Transverse colon (tissue), 4 donors: ENCODE data around the gene MDFI. TPM values are rescaled to one million over a fixed set of nuclear protein-coding genes. Genes with fewer than 3 reads are reported as not detected.

Experiments used
- DNase-seq: peaks from one replicate; pipeline ENCODE4 v3.0.0-alpha.2; 2019
- H3K27ac ChIP-seq, 4 donors: fragments of 200-600 bp; sonication (generic); 2 replicates each; pipeline ENCODE4 v1.5.1; 2016 to 2018; ENCODE audit warnings: inconsistent platforms in 4 of 4
- H3K27me3 ChIP-seq: fragments of 200-600 bp; sonication (generic); 2 replicates; pipeline ENCODE4 v1.5.1; 2017; ENCODE audit warnings: inconsistent platforms
- H3K36me3 ChIP-seq, 4 donors: fragments of 200-600 bp; sonication (generic); 2 replicates each; pipeline ENCODE4 v1.5.1; 2017 to 2019; ENCODE audit warnings: inconsistent platforms in 4 of 4
- H3K4me1 ChIP-seq, 4 donors: fragments of 200-600 bp; sonication (generic); 2 replicates each; pipeline ENCODE4 v1.5.1; 2017 to 2020; ENCODE audit warnings: inconsistent platforms in 4 of 4
- H3K4me3 ChIP-seq, 4 donors: fragments of 200-600 bp; sonication (generic); 1 replicate in 1 of 4; 2 replicates in 3 of 4; pipeline versions ENCODE4 v1.5.1 to v1.6.1; 2017 to 2019; ENCODE audit warnings: inconsistent platforms in 4 of 4
- H3K9me3 ChIP-seq, 2 donors: fragments of 200-600 bp; sonication (generic); 2 replicates each; pipeline ENCODE4 v1.5.1; 2017 to 2019; ENCODE audit warnings: inconsistent platforms in 2 of 2
- CTCF ChIP-seq, 5 experiments: fragments of 200-600 bp in 3 of 5; fragments of 450-650 bp in 2 of 5; sonication (generic) in 3 of 5; IDR thresholded peaks; 1 replicate in 2 of 5; 2 replicates in 3 of 5; pipeline ENCODE4 v1.5.1; 2016 to 2017; ENCODE audit warnings: antibody characterized with exemption in 5 of 5, inconsistent platforms in 3 of 5, mild to moderate bottlenecking in 2 of 5, moderate library complexity in 1 of 5
- EP300 ChIP-seq: sonication (generic); formaldehyde crosslinking; IDR thresholded peaks from one replicate; pipeline ENCODE4 v1.6.1; 2017; ENCODE audit warnings: antibody characterized with exemption, low read depth
- POLR2A ChIP-seq: fragments of 450-650 bp; IDR thresholded peaks from one replicate; pipeline ENCODE4 v1.6.1; 2016; ENCODE audit warnings: antibody characterized with exemption, mild to moderate bottlenecking, moderate library complexity
- POLR2AphosphoS5 ChIP-seq, 3 donors: sonication (generic); formaldehyde crosslinking; IDR thresholded peaks; one replicate each; pipeline ENCODE4 v1.6.1; 2016; ENCODE audit warnings: antibody characterized with exemption in 3 of 3
- WGBS, 2 donors: methylation state at CpG; one replicate each; pipeline ENCODE4 v1.1.5; 2018; ENCODE audit warnings: low coverage in 1 of 2; 5-methylcytosine and 5-hydroxymethylcytosine counted together
- in situ Hi-C, 4 donors: fragments of 200-750 bp; cut with MboI; loops; one replicate each; pipeline versions ENCODE4 v1.15.0 to v1.15.1; 2017; ENCODE audit warnings: low sequenced_read_pairs in 3 of 4, low pct_ligation_motif_present in 1 of 4, low pct_unique_long_range_greater_than_20kb in 1 of 4
- intact Hi-C: fragments of 100-400 bp; cut with DNase I; formaldehyde crosslinking; loops from one replicate; pipeline ENCODE4 v1.15.1; 2023; ENCODE audit warnings: low total_unique reads
- total RNA-seq, 4 donors: library from RNA; depleted of rRNA; stranded (reverse); fragments of >200 nt; gene quantifications; one replicate each; pipeline ENCODE4 v1.1.0, GENCODE V29; 2016

The MDFI gene
- total RNA-seq, 4 donors from 2014 or later, result 2.1 to 2.2 TPM; not detected in 2

GRCh38 chr6:41594766-41595165, 43.5 kb upstream of the MDFI start:
- intact Hi-C loops, result loop anchor here (5.0 kb wide), 3 partner anchors 132 to 222 kb away; no protein-coding TSS in a partner anchor
- TF ChIP-seq POLR2AphosphoS5 (IDR thresholded peaks at IDR 0.05), result no peak
- TF ChIP-seq CTCF (IDR thresholded peaks at IDR 0.05), result no peak
- no peak for TF ChIP-seq EP300
- no peak for TF ChIP-seq POLR2A
- Histone ChIP-seq H3K27ac (no peak overlapping the region), H3K4me3 (no peak overlapping the region), H3K9me3 (no peaks in the 10 kb centered on the region), H3K27me3 (no peaks in the 10 kb centered on the region), H3K36me3 (peaks cover 0 to 5% (median 0%) of the 10 kb centered on the region in 4 donors), H3K4me1 (no peaks in the 10 kb centered on the region)
- no peak for DNase-seq
- 94% methylated on average over 15 of the region's 15 CpGs; no CpG with 5 or more reads in 1 of the 2 donors for WGBS, 2 donors
- in situ Hi-C loops, result loop anchor here (10.0 to 25.0 kb wide), 6 partner anchors 80 to 230 kb away; no protein-coding TSS in a partner anchor

- H3K9me3 ChIP-seq, result no peaks in the 10 kb centered on the region
- no peaks in the 10 kb centered on the region for H3K4me1 ChIP-seq
- TF ChIP-seq EP300 (no peak), POLR2AphosphoS5 (IDR thresholded peaks at IDR 0.05) (no peak)
- no peaks in the 10 kb centered on the region for H3K27me3 ChIP-seq
- DNase-seq, result no peak
- H3K4me3 ChIP-seq, result no peak overlapping the region
- H3K27ac ChIP-seq, result no peak overlapping the region
- H3K36me3 ChIP-seq, result peaks cover 0 to 5% (median 0%) of the 10 kb centered on the region in 4 donors
- intact Hi-C loops (no loop called here), in situ Hi-C loops (loop anchor here (10.0 to 25.0 kb wide), 6 partner anchors 80 to 230 kb away; no protein-coding TSS in a partner anchor)
- WGBS, 2 donors, result 83 to 100% methylated on average over 1 to 6 of the region's 6 CpGs
Observed at GRCh38 chr6:41595166-41595565, 43.1 kb upstream of the MDFI start.

GRCh38 chr6:41596096-41596685, 42.1 kb upstream of the MDFI start:
- no peak for DNase-seq
- Histone ChIP-seq H3K4me1 (no peaks in the 10 kb centered on the region), H3K4me3 (no peak overlapping the region), H3K9me3 (no peaks in the 10 kb centered on the region), H3K36me3 (peaks cover 0 to 5% (median 0%) of the 10 kb centered on the region in 4 donors), H3K27ac (no peak overlapping the region), H3K27me3 (no peaks in the 10 kb centered on the region)
- intact Hi-C loops (no loop called here), in situ Hi-C loops (loop anchor here (10.0 to 25.0 kb wide), 6 partner anchors 79 to 231 kb away; no protein-coding TSS in a partner anchor)
- no peak for TF ChIP-seq CTCF (IDR thresholded peaks at IDR 0.05)
- TF ChIP-seq POLR2AphosphoS5 (IDR thresholded peaks at IDR 0.05), result no peak
- no peak for TF ChIP-seq POLR2A
- no peak for TF ChIP-seq EP300
- 99 to 100% methylated on average over 1 to 8 of the region's 10 CpGs for WGBS, 2 donors

GRCh38 chr6:41596807-41597206, 41.5 kb upstream of the MDFI start:
- in situ Hi-C loops, result loop anchor here (10.0 to 25.0 kb wide), 6 partner anchors 78 to 232 kb away; no protein-coding TSS in a partner anchor
- TF ChIP-seq EP300, result no peak
- no peak for TF ChIP-seq POLR2A
- TF ChIP-seq POLR2AphosphoS5 (IDR thresholded peaks at IDR 0.05), result no peak
- no peak for TF ChIP-seq CTCF (IDR thresholded peaks at IDR 0.05)
- H3K4me3 ChIP-seq, result no peak overlapping the region
- intact Hi-C loops, result no loop called here
- DNase-seq, result no peak
- no peak overlapping the region for H3K27ac ChIP-seq
- H3K36me3 ChIP-seq, result peaks cover 0 to 5% (median 0%) of the 10 kb centered on the region in 4 donors
- peaks cover under 1 to 4% (median 2%) of the 10 kb centered on the region in 4 donors for H3K4me1 ChIP-seq
- WGBS, 2 donors, result 95 to 100% methylated on average over 1 to 11 of the region's 11 CpGs
- no peaks in the 10 kb centered on the region for H3K27me3 ChIP-seq
- H3K9me3 ChIP-seq, result no peaks in the 10 kb centered on the region
